NCI-H2196 (cell line): ENCODE results near the gene SPANXC.
"Not testable (repeated sequence)": the region's sequence is repeated elsewhere in the genome, so short reads cannot be mapped to it uniquely, and the experiment has no call there.

Experiments used
- DNase-seq: peaks from one replicate; lab custom pipeline; 2025; ENCODE audit not compliant: unreplicated experiment; lab: John Stamatoyannopoulos, UW

The SPANXC gene, protein sequence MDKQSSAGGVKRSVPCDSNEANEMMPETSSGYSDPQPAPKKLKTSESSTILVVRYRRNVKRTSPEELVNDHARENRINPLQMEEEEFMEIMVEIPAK

GRCh38 chrX:141242417-141242816 is at the start of gene SPANXC:
Gene SPANXC (minus strand): TSS chrX:141242517. CDS start chrX:141242457, 60 bp downstream.
- not testable (repeated sequence) for DNase-seq

- DNase-seq: no peak
Observed at GRCh38 chrX:141279476-141279875, 37.2 kb upstream of the SPANXC start.

- no peak for DNase-seq
Observed at GRCh38 chrX:141278306-141278705, 36.0 kb upstream of the SPANXC start.

GRCh38 chrX:141258080-141258479 is 15.8 kb upstream of the SPANXC start:
- no peak for DNase-seq

DNA sequence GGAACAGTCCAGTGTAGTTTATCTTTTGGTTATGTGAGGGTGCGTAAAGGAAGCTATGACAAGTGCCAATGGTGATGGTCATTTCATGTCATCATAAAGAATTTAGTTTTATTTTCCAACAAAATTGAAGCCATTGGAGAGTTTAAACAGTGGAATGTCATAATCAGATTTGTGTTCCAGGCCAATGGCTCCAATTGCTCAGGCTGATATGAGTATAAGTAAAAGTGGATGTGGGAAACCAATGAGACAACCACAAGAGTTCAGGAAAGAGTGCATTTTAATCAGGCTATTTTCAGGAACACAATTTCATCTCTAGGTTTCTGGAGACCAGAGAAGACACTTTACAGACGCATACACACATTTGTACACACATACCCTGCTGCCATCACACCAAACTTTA is 20.7 kb downstream of the SPANXC start:
- no peak for DNase-seq

GRCh38 chrX:141220342-141221008 is 21.8 kb downstream of the SPANXC start:
- no peak for DNase-seq

DNA sequence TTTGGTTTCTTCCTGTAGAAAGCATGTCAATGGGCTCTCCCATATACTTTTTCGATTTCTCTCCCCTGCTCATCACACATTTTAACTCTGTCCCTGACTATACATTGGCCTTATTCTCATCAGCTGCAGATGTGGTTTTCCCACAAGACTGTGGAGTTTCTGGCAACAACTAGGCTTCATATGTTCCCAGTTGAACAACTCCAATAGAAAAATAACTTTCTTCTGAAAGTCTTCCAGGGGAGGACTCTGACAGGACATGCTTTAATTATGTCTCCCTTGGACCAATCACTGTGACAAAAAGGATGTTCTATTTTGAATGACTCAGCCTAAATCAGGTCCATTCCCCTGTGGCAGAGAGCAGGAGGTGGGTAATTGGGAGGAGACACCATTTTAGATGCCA is 28.1 kb downstream of the SPANXC start:
- no peak for DNase-seq

- DNase-seq: no peak
Observed at GRCh38 chrX:141201962-141202361, 40.4 kb downstream of the SPANXC start.
